SK-N-SH (cell line): ENCODE results near the gene ACOT8.

Source experiments
- CHD2 ChIP-seq: fragments of 150-350 bp; IDR thresholded peaks from 2 replicates; pipeline ENCODE4 v1.6.1; 2018; ENCODE audit warnings: low read length; ENCODE audit not compliant: partially characterized antibody
- MXI1 ChIP-seq: IDR thresholded peaks from 2 replicates; pipeline ENCODE4 v1.6.1; 2012; ENCODE audit warnings: mild to moderate bottlenecking, low read depth, low read length, improper control_type of control experiment
- SMC3 ChIP-seq: IDR thresholded peaks from 2 replicates; pipeline ENCODE4 v1.6.1; 2012; ENCODE audit warnings: low read depth, low read length, improper control_type of control experiment
- TAF1 ChIP-seq: IDR thresholded peaks from 2 replicates; pipeline ENCODE4 v1.6.1; 2012; ENCODE audit warnings: low read depth, mild to moderate bottlenecking, low read length, moderate library complexity, borderline replicate concordance
- TF ChIP-seq, protein P1 (sequence below): IDR thresholded peaks from 2 replicates; pipeline ENCODE4; 2012
- TF ChIP-seq, protein P2 (sequence below): fragments of 200-600 bp; sonication (generic); IDR thresholded peaks from 2 replicates; pipeline ENCODE4 v1.6.1; 2017; ENCODE audit warnings: antibody characterized with exemption, mild to moderate bottlenecking, moderate library complexity

DNA sequence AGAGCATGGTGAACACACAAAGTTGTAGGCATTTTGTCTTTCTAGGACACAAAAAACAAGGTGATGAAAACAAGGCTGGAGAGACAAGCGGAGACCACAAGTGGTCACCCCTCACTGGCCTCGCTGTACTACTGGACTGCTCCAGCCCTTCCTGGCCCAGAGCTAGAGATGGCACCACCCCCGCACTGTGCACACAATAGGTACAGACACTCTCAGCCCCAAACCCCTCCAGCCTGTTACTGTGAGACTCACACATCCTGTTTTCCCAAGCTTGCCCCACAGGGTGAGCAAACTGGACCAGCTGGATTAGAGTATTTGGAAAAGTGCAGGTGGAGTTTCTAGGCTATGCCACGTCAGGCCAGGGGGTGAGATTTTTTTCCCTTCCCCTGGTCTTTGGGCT lies 15.4 kb upstream of the ACOT8 start:
- TF ChIP-seq, protein P1, sequence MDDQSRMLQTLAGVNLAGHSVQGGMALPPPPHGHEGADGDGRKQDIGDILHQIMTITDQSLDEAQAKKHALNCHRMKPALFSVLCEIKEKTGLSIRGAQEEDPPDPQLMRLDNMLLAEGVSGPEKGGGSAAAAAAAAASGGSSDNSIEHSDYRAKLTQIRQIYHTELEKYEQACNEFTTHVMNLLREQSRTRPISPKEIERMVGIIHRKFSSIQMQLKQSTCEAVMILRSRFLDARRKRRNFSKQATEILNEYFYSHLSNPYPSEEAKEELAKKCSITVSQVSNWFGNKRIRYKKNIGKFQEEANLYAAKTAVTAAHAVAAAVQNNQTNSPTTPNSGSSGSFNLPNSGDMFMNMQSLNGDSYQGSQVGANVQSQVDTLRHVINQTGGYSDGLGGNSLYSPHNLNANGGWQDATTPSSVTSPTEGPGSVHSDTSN = no peak
- TF ChIP-seq, protein P2, sequence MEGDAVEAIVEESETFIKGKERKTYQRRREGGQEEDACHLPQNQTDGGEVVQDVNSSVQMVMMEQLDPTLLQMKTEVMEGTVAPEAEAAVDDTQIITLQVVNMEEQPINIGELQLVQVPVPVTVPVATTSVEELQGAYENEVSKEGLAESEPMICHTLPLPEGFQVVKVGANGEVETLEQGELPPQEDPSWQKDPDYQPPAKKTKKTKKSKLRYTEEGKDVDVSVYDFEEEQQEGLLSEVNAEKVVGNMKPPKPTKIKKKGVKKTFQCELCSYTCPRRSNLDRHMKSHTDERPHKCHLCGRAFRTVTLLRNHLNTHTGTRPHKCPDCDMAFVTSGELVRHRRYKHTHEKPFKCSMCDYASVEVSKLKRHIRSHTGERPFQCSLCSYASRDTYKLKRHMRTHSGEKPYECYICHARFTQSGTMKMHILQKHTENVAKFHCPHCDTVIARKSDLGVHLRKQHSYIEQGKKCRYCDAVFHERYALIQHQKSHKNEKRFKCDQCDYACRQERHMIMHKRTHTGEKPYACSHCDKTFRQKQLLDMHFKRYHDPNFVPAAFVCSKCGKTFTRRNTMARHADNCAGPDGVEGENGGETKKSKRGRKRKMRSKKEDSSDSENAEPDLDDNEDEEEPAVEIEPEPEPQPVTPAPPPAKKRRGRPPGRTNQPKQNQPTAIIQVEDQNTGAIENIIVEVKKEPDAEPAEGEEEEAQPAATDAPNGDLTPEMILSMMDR = no peak
- TF ChIP-seq TAF1 = no peak
- TF ChIP-seq CHD2 = no peak
- TF ChIP-seq SMC3 = no peak
- TF ChIP-seq MXI1 = no peak
